SK-MEL-5 (cell line): ENCODE measurements around the gene TMEM191C. TPM values are rescaled to one million over a fixed set of nuclear protein-coding genes. Genes with fewer than 3 reads are reported as not detected.
"Not testable (repeated sequence)": the region's sequence is repeated elsewhere in the genome, so short reads cannot be mapped to it uniquely, and the experiment has no call there.

Experiments used
- DNase-seq: peaks from one replicate; pipeline ENCODE4 v3.0.0-alpha.2; 2016; ENCODE audit warnings: low read depth, low spot score
- in situ Hi-C: cut with HindIII; loops from 2 replicates; pipeline ENCODE4 v1.10.0; 2016; ENCODE audit warnings: low sequenced_read_pairs, high pct_unique_total_duplicates, low pct_unique_long_range_greater_than_20kb
- polyA plus RNA-seq, 2 experiments: library from polyadenylated mRNA; depleted of rRNA; stranded (reverse); fragments of >200 nt; gene quantifications; 2 replicates each; pipeline ENCODE4 v1.2.3, GENCODE V29; 2015
- total RNA-seq: library from RNA; depleted of rRNA; stranded (reverse); fragments of >200 nt; shearing (Covaris generic); gene quantifications from 2 replicates; pipeline ENCODE4 v1.2.3, GENCODE V29; 2014; rRNA removed

The TMEM191C gene
- total RNA-seq = 0.27 and 1.3 TPM in 2 replicates
- 1.2 and 2.9 TPM in 2 replicates for polyA plus RNA-seq (2015; cell fraction: cytosol; rRNA removed)
- 15.0 and 15.2 TPM in 2 replicates for polyA plus RNA-seq (2015; cell fraction: nucleus; rRNA removed)

- DNase-seq, in situ Hi-C loops: not testable (repeated sequence)
These were observed at the start of gene TMEM191C for GRCh38 chr22:21467337-21468193. Gene TMEM191C (plus strand): TSS chr22:21467387. CDS start chr22:21467460, 73 bp downstream.

- in situ Hi-C loops, DNase-seq: not testable (repeated sequence)
These were observed 49.3 kb upstream of the TMEM191C start for GRCh38 chr22:21417853-21418252.

- DNase-seq, in situ Hi-C loops: not testable (repeated sequence)
These were observed 48.1 kb upstream of the TMEM191C start for GRCh38 chr22:21418974-21419638.

- DNase-seq, in situ Hi-C loops: not testable (repeated sequence)
These were observed 46.9 kb upstream of the TMEM191C start for GRCh38 chr22:21420180-21420763.

GRCh38 chr22:21424084-21424709 is 43.0 kb upstream of the TMEM191C start:
- in situ Hi-C loops, DNase-seq: not testable (repeated sequence)

- in situ Hi-C loops, DNase-seq: not testable (repeated sequence)
These were observed 32.6 kb upstream of the TMEM191C start for GRCh38 chr22:21434378-21435233.

GRCh38 chr22:21435998-21436810 is 31.0 kb upstream of the TMEM191C start:
- in situ Hi-C loops, DNase-seq: not testable (repeated sequence)

GRCh38 chr22:21438013-21438412 is 29.2 kb upstream of the TMEM191C start:
- DNase-seq, in situ Hi-C loops: not testable (repeated sequence)

- in situ Hi-C loops, DNase-seq: not testable (repeated sequence)
These were observed 27.1 kb upstream of the TMEM191C start for GRCh38 chr22:21440018-21440636.

- DNase-seq, in situ Hi-C loops: not testable (repeated sequence)
These were observed 26.5 kb upstream of the TMEM191C start for GRCh38 chr22:21440676-21441075.

- in situ Hi-C loops, DNase-seq: not testable (repeated sequence)
These were observed 26.0 kb upstream of the TMEM191C start for GRCh38 chr22:21441170-21441569.

GRCh38 chr22:21442123-21442522 is 25.1 kb upstream of the TMEM191C start:
- DNase-seq, in situ Hi-C loops: not testable (repeated sequence)

- DNase-seq = not testable (repeated sequence)
These were observed 24.5 kb upstream of the TMEM191C start for GRCh38 chr22:21442646-21443045.

GRCh38 chr22:21443057-21443734 is 24.0 kb upstream of the TMEM191C start:
- in situ Hi-C loops = no loop called here
- no peak for DNase-seq

More at GRCh38 chr22:21442646-21443045, 24.5 kb upstream of the TMEM191C start:
- in situ Hi-C loops = not testable (repeated sequence)
